Measurements from ENCODE around the gene MSL3B.
"Not testable (repeated sequence)": the region's sequence is repeated elsewhere in the genome, so short reads cannot be mapped to it uniquely, and the experiment has no call there.

The MSL3B gene

GRCh38 chr2:233867993-233868532 is at the start of gene MSL3B:
Gene MSL3B (minus strand): TSS chr2:233868386.
- 8% methylated on average over 50 of the region's 50 CpGs for WGBS

GRCh38 chr2:233917116-233917515 is 48.9 kb upstream of the MSL3B start, which contains the start of gene TRPM8:
Gene TRPM8 (plus strand): TSS chr2:233917373. CDS start chr2:233926538, 9,165 bp downstream.
- no peak within 1 kb of the TSS for H3K4me3 ChIP-seq (ENCODE audit: low read depth, low read length)
- WGBS: 28% methylated on average over 5 of the region's 5 CpGs
- H3K4me1 ChIP-seq (ENCODE audit: insufficient read depth): no peaks in the 10 kb centered on the region
- no peak within 1 kb of the TSS for H3K27ac ChIP-seq (ENCODE audit: low read depth)
- H3K36me3 ChIP-seq (ENCODE audit: insufficient read depth): no peaks in the 10 kb centered on the region
- no peak for DNase-seq (ENCODE audit: extremely low spot score)

More at GRCh38 chr2:233867993-233868532, at the start of gene MSL3B:
- no peaks in the 10 kb centered on the region for H3K4me1 ChIP-seq (ENCODE audit: insufficient read depth)
- no peaks in the 10 kb centered on the region for H3K36me3 ChIP-seq (ENCODE audit: insufficient read depth)
- H3K4me3 ChIP-seq (ENCODE audit: low read depth, low read length): peak within 1 kb of the TSS; percentile 34
- DNase-seq (ENCODE audit: extremely low spot score): no peak
- no peak within 1 kb of the TSS for H3K27ac ChIP-seq (ENCODE audit: low read depth)

- Histone ChIP-seq H3K27ac (ENCODE audit: low read depth) (no peak overlapping the region), H3K4me3 (ENCODE audit: low read depth, low read length) (no peak overlapping the region), H3K4me1 (ENCODE audit: insufficient read depth) (no peaks in the 10 kb centered on the region), H3K36me3 (ENCODE audit: insufficient read depth) (no peaks in the 10 kb centered on the region)
- DNase-seq (ENCODE audit: extremely low spot score): no peak
- WGBS: 22% methylated on average over 2 of the region's 2 CpGs
Measured at GRCh38 chr2:233915128-233915527, 46.9 kb upstream of the MSL3B start.

GRCh38 chr2:233912691-233913423 is 44.7 kb upstream of the MSL3B start:
- no peak for DNase-seq (ENCODE audit: extremely low spot score)
- 13% methylated on average over 9 of the region's 9 CpGs for WGBS

GRCh38 chr2:233907627-233908026 is 39.4 kb upstream of the MSL3B start:
- no peak for DNase-seq (ENCODE audit: extremely low spot score)
- 91% methylated on average over 3 of the region's 3 CpGs for WGBS
- no peak overlapping the region for H3K27ac ChIP-seq (ENCODE audit: low read depth)
- no peaks in the 10 kb centered on the region for H3K36me3 ChIP-seq (ENCODE audit: insufficient read depth)
- no peaks in the 10 kb centered on the region for H3K4me1 ChIP-seq (ENCODE audit: insufficient read depth)
- no peak overlapping the region for H3K4me3 ChIP-seq (ENCODE audit: low read depth, low read length)

More at GRCh38 chr2:233912691-233913423, 44.7 kb upstream of the MSL3B start:
- H3K36me3 ChIP-seq (ENCODE audit: insufficient read depth): no peaks in the 10 kb centered on the region
- no peak overlapping the region for H3K27ac ChIP-seq (ENCODE audit: low read depth)
- no peak overlapping the region for H3K4me3 ChIP-seq (ENCODE audit: low read depth, low read length)
- H3K4me1 ChIP-seq (ENCODE audit: insufficient read depth): no peaks in the 10 kb centered on the region

GRCh38 chr2:233905945-233906344 is 37.8 kb upstream of the MSL3B start:
- 90% methylated on average over 4 of the region's 4 CpGs for WGBS
- H3K4me3 ChIP-seq (ENCODE audit: low read depth, low read length): no peak overlapping the region
- no peaks in the 10 kb centered on the region for H3K4me1 ChIP-seq (ENCODE audit: insufficient read depth)
- H3K27ac ChIP-seq (ENCODE audit: low read depth): no peak overlapping the region
- H3K36me3 ChIP-seq (ENCODE audit: insufficient read depth): no peaks in the 10 kb centered on the region
- no peak for DNase-seq (ENCODE audit: extremely low spot score)

GRCh38 chr2:233901884-233902283 is 33.7 kb upstream of the MSL3B start:
- no peaks in the 10 kb centered on the region for H3K36me3 ChIP-seq (ENCODE audit: insufficient read depth)
- no peak overlapping the region for H3K4me3 ChIP-seq (ENCODE audit: low read depth, low read length)
- H3K4me1 ChIP-seq (ENCODE audit: insufficient read depth): no peaks in the 10 kb centered on the region
- no peak overlapping the region for H3K27ac ChIP-seq (ENCODE audit: low read depth)
- WGBS: 90% methylated on average over 4 of the region's 4 CpGs
- DNase-seq (ENCODE audit: extremely low spot score): no peak

GRCh38 chr2:233901367-233901766 is 33.2 kb upstream of the MSL3B start:
- no peaks in the 10 kb centered on the region for H3K4me1 ChIP-seq (ENCODE audit: insufficient read depth)
- H3K36me3 ChIP-seq (ENCODE audit: insufficient read depth): no peaks in the 10 kb centered on the region
- H3K27ac ChIP-seq (ENCODE audit: low read depth): no peak overlapping the region
- no peak overlapping the region for H3K4me3 ChIP-seq (ENCODE audit: low read depth, low read length)
- WGBS: 70% methylated on average over 4 of the region's 4 CpGs
- DNase-seq (ENCODE audit: extremely low spot score): no peak

- H3K4me1 ChIP-seq (ENCODE audit: insufficient read depth); H3K36me3 ChIP-seq (ENCODE audit: insufficient read depth); DNase-seq (ENCODE audit: extremely low spot score); H3K4me3 ChIP-seq (ENCODE audit: low read depth, low read length); H3K27ac ChIP-seq (ENCODE audit: low read depth): not testable (repeated sequence)
- 77% methylated on average over 2 of the region's 2 CpGs for WGBS
Measured at GRCh38 chr2:233896253-233896652, 28.1 kb upstream of the MSL3B start.

- no peaks in the 10 kb centered on the region for H3K4me1 ChIP-seq (ENCODE audit: insufficient read depth)
- DNase-seq (ENCODE audit: extremely low spot score): no peak
- H3K27ac ChIP-seq (ENCODE audit: low read depth): no peak overlapping the region
- no peaks in the 10 kb centered on the region for H3K36me3 ChIP-seq (ENCODE audit: insufficient read depth)
- H3K4me3 ChIP-seq (ENCODE audit: low read depth, low read length): no peak overlapping the region
- WGBS: 92% methylated on average over 2 of the region's 2 CpGs
Measured at GRCh38 chr2:233892793-233893192, 24.6 kb upstream of the MSL3B start.

GRCh38 chr2:233882353-233882752 is 14.2 kb upstream of the MSL3B start:
- Histone ChIP-seq H3K4me3 (ENCODE audit: low read depth, low read length) (no peak overlapping the region), H3K27ac (ENCODE audit: low read depth) (no peak overlapping the region), H3K4me1 (ENCODE audit: insufficient read depth) (no peaks in the 10 kb centered on the region), H3K36me3 (ENCODE audit: insufficient read depth) (no peaks in the 10 kb centered on the region)
- DNase-seq (ENCODE audit: extremely low spot score): no peak

- H3K36me3 ChIP-seq (ENCODE audit: insufficient read depth); H3K4me3 ChIP-seq (ENCODE audit: low read depth, low read length); H3K4me1 ChIP-seq (ENCODE audit: insufficient read depth); H3K27ac ChIP-seq (ENCODE audit: low read depth); DNase-seq (ENCODE audit: extremely low spot score): not testable (repeated sequence)
- WGBS: 45% methylated on average over 2 of the region's 2 CpGs
Measured at GRCh38 chr2:233872125-233872524, 3.9 kb upstream of the MSL3B start.

- H3K36me3 ChIP-seq (ENCODE audit: insufficient read depth): no peaks in the 10 kb centered on the region
- no peak overlapping the region for H3K27ac ChIP-seq (ENCODE audit: low read depth)
- DNase-seq (ENCODE audit: extremely low spot score): no peak
- no peaks in the 10 kb centered on the region for H3K4me1 ChIP-seq (ENCODE audit: insufficient read depth)
- 63% methylated on average over 4 of the region's 4 CpGs for WGBS
- H3K4me3 ChIP-seq (ENCODE audit: low read depth, low read length): no peak overlapping the region
Measured at GRCh38 chr2:233871432-233871831, 3.2 kb upstream of the MSL3B start.

- 94% methylated on average over 11 of the region's 11 CpGs for WGBS
- no peak for DNase-seq (ENCODE audit: extremely low spot score)
Measured at GRCh38 chr2:233866479-233866878, 1.7 kb downstream of the MSL3B start.

More at GRCh38 chr2:233866479-233866878, 1.7 kb downstream of the MSL3B start:
- no peak overlapping the region for H3K27ac ChIP-seq (ENCODE audit: low read depth)
- no peaks in the 10 kb centered on the region for H3K4me1 ChIP-seq (ENCODE audit: insufficient read depth)
- no peak overlapping the region for H3K4me3 ChIP-seq (ENCODE audit: low read depth, low read length)
- H3K36me3 ChIP-seq (ENCODE audit: insufficient read depth): no peaks in the 10 kb centered on the region
